ENCODE data around the gene AQP9.

GRCh38 chr15:58165661-58166060, 27.5 kb downstream of the AQP9 start:
- no peak for TF ChIP-seq CTCF (IDR thresholded peaks at IDR 0.05; ENCODE audit: poor library complexity)
- TF ChIP-seq EZH2 (IDR thresholded peaks at IDR 0.05; ENCODE audit: borderline replicate concordance): no peak
- no peak for TF ChIP-seq EZH2phosphoT487 (IDR thresholded peaks at IDR 0.05; ENCODE audit: low read depth, severe bottlenecking, unreplicated experiment)

Data from hepatocyte (in vitro differentiated cells).